Suppressor macrophage treated with lipopolysaccharide for 4 hours (primary cell): Measurements from ENCODE around the gene BAZ2B.

Source experiments
- DNase-seq: peaks from one replicate; pipeline ENCODE4 v3.0.0-alpha.2; 2020

BAZ2B gene

GRCh38 chr2:159457589-159457988 lies 158.8 kb downstream of the BAZ2B start:
- DNase-seq, result no peak

- DNase-seq, result peak; percentile 46
Observed at GRCh38 chr2:159456500-159457426, 159.6 kb downstream of the BAZ2B start.

GRCh38 chr2:159455330-159455918 lies 160.9 kb downstream of the BAZ2B start:
- DNase-seq, result no peak

- DNase-seq, result no peak
Observed at GRCh38 chr2:159454185-159454584, 162.2 kb downstream of the BAZ2B start.

- DNase-seq, result no peak
Observed at GRCh38 chr2:159450180-159450579, 166.2 kb downstream of the BAZ2B start.

GRCh38 chr2:159449504-159450124 lies 166.7 kb downstream of the BAZ2B start:
- DNase-seq, result no peak

- DNase-seq, result no peak
Observed at GRCh38 chr2:159446817-159447216, 169.5 kb downstream of the BAZ2B start.

GRCh38 chr2:159446201-159446600 lies 170.1 kb downstream of the BAZ2B start:
- DNase-seq, result no peak

- DNase-seq, result no peak
Observed at GRCh38 chr2:159445307-159445706, 171.0 kb downstream of the BAZ2B start.

GRCh38 chr2:159444754-159445153 lies 171.6 kb downstream of the BAZ2B start:
- DNase-seq, result no peak

- no peak for DNase-seq
Observed at GRCh38 chr2:159442159-159442852, 174.0 kb downstream of the BAZ2B start.

- DNase-seq, result no peak
Observed at GRCh38 chr2:159441182-159441581, 175.2 kb downstream of the BAZ2B start.

GRCh38 chr2:159439421-159439820 lies 176.9 kb downstream of the BAZ2B start:
- DNase-seq, result no peak

- DNase-seq, result no peak
Observed at GRCh38 chr2:159438720-159439353, 177.5 kb downstream of the BAZ2B start.

- no peak for DNase-seq
Observed at GRCh38 chr2:159438284-159438683, 178.1 kb downstream of the BAZ2B start.

- no peak for DNase-seq
Observed at GRCh38 chr2:159432610-159433009, 183.7 kb downstream of the BAZ2B start.

GRCh38 chr2:159427048-159427447 lies 189.3 kb downstream of the BAZ2B start:
- no peak for DNase-seq

GRCh38 chr2:159419403-159419802 lies 196.9 kb downstream of the BAZ2B start:
- no peak for DNase-seq

GRCh38 chr2:159411460-159411859 lies 204.9 kb downstream of the BAZ2B start:
- no peak for DNase-seq

- peak; percentile 5 for DNase-seq
Observed at GRCh38 chr2:159410276-159410675, 206.1 kb downstream of the BAZ2B start.

GRCh38 chr2:159409116-159409800 lies 207.1 kb downstream of the BAZ2B start:
- no peak for DNase-seq

GRCh38 chr2:159402790-159403189 lies 213.6 kb downstream of the BAZ2B start:
- no peak for DNase-seq
